Keratinocyte (primary cell): ENCODE data around the gene LRRN4CL.

Experiments used
- CTCF ChIP-seq, 3 experiments: IDR thresholded peaks in 1 of 3; conservative IDR thresholded peaks in 1 of 3; optimal IDR thresholded peaks in 1 of 3; 2 replicates in 2 of 3; 3 replicates in 1 of 3; pipeline versions ENCODE3 to v1.5.1; 2011; ENCODE audit warnings: low read length in 3 of 3, mild to moderate bottlenecking in 3 of 3, moderate library complexity in 2 of 3, control low read depth in 1 of 3, inconsistent platforms in 1 of 3; ENCODE audit not compliant: insufficient read depth in 2 of 3; ENCODE audit errors: extremely low read depth in 1 of 3
- EZH2 ChIP-seq: IDR thresholded peaks from one replicate; pipeline ENCODE4 v1.6.1; 2012; ENCODE audit warnings: inconsistent platforms, mild to moderate bottlenecking, low read length, moderate library complexity

DNA sequence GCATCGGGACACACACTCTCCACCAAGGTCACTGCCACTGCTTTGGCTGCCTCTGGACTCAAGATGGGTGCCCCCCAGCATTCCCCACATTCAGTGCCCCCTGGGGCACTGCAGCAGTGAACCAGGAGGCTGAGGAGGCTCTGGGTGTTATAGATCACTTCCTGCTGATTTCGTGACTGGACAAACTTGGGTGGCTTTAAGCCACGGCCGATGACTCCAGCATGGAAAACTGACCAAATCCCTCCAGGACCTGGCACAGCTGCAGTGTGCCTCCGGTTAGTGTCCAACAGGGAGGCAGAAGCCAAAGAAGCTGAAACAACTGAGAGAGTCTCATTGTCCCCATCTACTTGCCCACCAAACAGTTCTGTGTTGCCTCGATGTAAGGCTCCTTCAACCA lies 41.7 kb downstream of the LRRN4CL start:
- TF ChIP-seq CTCF (optimal IDR thresholded peaks at IDR 0.05 in 1 of 3, IDR thresholded peaks at IDR 0.05 in 1 of 3, conservative IDR thresholded peaks at IDR 0.05 in 1 of 3; ENCODE audit: extremely low read depth in 1 of 3, insufficient read depth in 2 of 3, low read length in 3 of 3) (no peak), EZH2 (no peak)
